GM19099 (cell line): ENCODE data around the gene ZNF407.

ENCODE experiments used
- POLR2A ChIP-seq: IDR thresholded peaks from 3 replicates; pipeline ENCODE4 v1.6.1; 2011; ENCODE audit warnings: low read depth; ENCODE audit not compliant: insufficient read length; ENCODE audit errors: extremely low read depth

The ZNF407 gene

GRCh38 chr18:74856928-74857327 is 259.3 kb downstream of the ZNF407 start:
- no peak for TF ChIP-seq POLR2A

GRCh38 chr18:74857901-74858300 is 260.2 kb downstream of the ZNF407 start:
- TF ChIP-seq POLR2A, result no peak

GRCh38 chr18:74861154-74861553 is 263.5 kb downstream of the ZNF407 start:
- TF ChIP-seq POLR2A, result no peak

- TF ChIP-seq POLR2A, result no peak
These were observed 264.4 kb downstream of the ZNF407 start for GRCh38 chr18:74862094-74862493.

- TF ChIP-seq POLR2A, result no peak
These were observed 268.9 kb downstream of the ZNF407 start for GRCh38 chr18:74866577-74866976.

- no peak for TF ChIP-seq POLR2A
These were observed 270.8 kb downstream of the ZNF407 start for GRCh38 chr18:74868461-74868860.

GRCh38 chr18:74869904-74870863 is 272.5 kb downstream of the ZNF407 start:
- no peak for TF ChIP-seq POLR2A

- no peak for TF ChIP-seq POLR2A
These were observed 273.3 kb downstream of the ZNF407 start for GRCh38 chr18:74870950-74871349.

GRCh38 chr18:74873629-74874028 is 276.0 kb downstream of the ZNF407 start:
- no peak for TF ChIP-seq POLR2A

GRCh38 chr18:74874351-74874750 is 276.7 kb downstream of the ZNF407 start:
- no peak for TF ChIP-seq POLR2A

GRCh38 chr18:74876630-74877243 is 279.1 kb downstream of the ZNF407 start:
- no peak for TF ChIP-seq POLR2A

- no peak for TF ChIP-seq POLR2A
These were observed 280.6 kb downstream of the ZNF407 start for GRCh38 chr18:74878267-74878666.

GRCh38 chr18:74880706-74881278 is 283.1 kb downstream of the ZNF407 start:
- no peak for TF ChIP-seq POLR2A

GRCh38 chr18:74892066-74892627 is 294.5 kb downstream of the ZNF407 start:
- TF ChIP-seq POLR2A, result no peak

- TF ChIP-seq POLR2A, result no peak
These were observed 298.0 kb downstream of the ZNF407 start for GRCh38 chr18:74895686-74896085.
